GM03348 (cell line): ENCODE measurements around the gene RPL32.
"Not testable (repeated sequence)": the region's sequence is repeated elsewhere in the genome, so short reads cannot be mapped to it uniquely, and the experiment has no call there.

ENCODE experiments used
- DNase-seq: peaks from one replicate; pipeline ENCODE4 v3.0.0; 2012; ENCODE audit warnings: low spot score

RPL32 gene

GRCh38 chr3:12841149-12841969 lies at the start of gene RPL32:
Gene RPL32, minus strand, starts transcription at chr3:12841565. Its CDS starts 1,328 bp downstream, at chr3:12840237.
- peak; percentile 94 for DNase-seq

- DNase-seq, result no peak
These were observed 49.4 kb upstream of the RPL32 start for GRCh38 chr3:12890610-12891390.

- no peak for DNase-seq
These were observed 45.4 kb upstream of the RPL32 start for GRCh38 chr3:12886736-12887135.

GRCh38 chr3:12886106-12886679 lies 44.8 kb upstream of the RPL32 start:
- no peak for DNase-seq

GRCh38 chr3:12885583-12885930 lies 44.2 kb upstream of the RPL32 start:
- no peak for DNase-seq

GRCh38 chr3:12884790-12885582 lies 43.6 kb upstream of the RPL32 start:
- DNase-seq, result no peak

GRCh38 chr3:12884186-12884680 lies 42.9 kb upstream of the RPL32 start:
- peak; percentile 77 for DNase-seq

GRCh38 chr3:12882336-12883310 lies 41.3 kb upstream of the RPL32 start:
- DNase-seq, result no peak

GRCh38 chr3:12881858-12882257 lies 40.5 kb upstream of the RPL32 start:
- DNase-seq, result not testable (repeated sequence)

GRCh38 chr3:12879191-12879815 lies 37.9 kb upstream of the RPL32 start:
- DNase-seq, result no peak

- not testable (repeated sequence) for DNase-seq
These were observed 37.4 kb upstream of the RPL32 start for GRCh38 chr3:12878758-12879157.

- DNase-seq, result no peak
These were observed 36.8 kb upstream of the RPL32 start for GRCh38 chr3:12878141-12878574.

- DNase-seq, result no peak
These were observed 35.7 kb upstream of the RPL32 start for GRCh38 chr3:12877040-12877439.

GRCh38 chr3:12875857-12876836 lies 34.8 kb upstream of the RPL32 start:
- DNase-seq, result peak; percentile 38

- DNase-seq, result no peak
These were observed 30.1 kb upstream of the RPL32 start for GRCh38 chr3:12871404-12871983.

- DNase-seq, result no peak
These were observed 29.6 kb upstream of the RPL32 start for GRCh38 chr3:12870942-12871341.

GRCh38 chr3:12869035-12869621 lies 27.8 kb upstream of the RPL32 start:
- DNase-seq, result peak; percentile 33
